Thyroid gland (tissue), 4 donors: ENCODE results near the gene ADGRE2.

Experiments used
- CTCF ChIP-seq, 6 experiments: fragments of 200-600 bp in 3 of 6; fragments of 450-650 bp in 3 of 6; sonication (generic) in 3 of 6; IDR thresholded peaks; one replicate each; pipeline ENCODE4 v1.5.1; 2016 to 2019; ENCODE audit warnings: antibody characterized with exemption in 6 of 6, mild to moderate bottlenecking in 2 of 6, inconsistent platforms in 1 of 6, moderate library complexity in 1 of 6
- POLR2A ChIP-seq, 2 donors: fragments of 450-650 bp; IDR thresholded peaks; one replicate each; pipeline ENCODE4 v1.6.1; 2017; ENCODE audit warnings: antibody characterized with exemption in 2 of 2, mild to moderate bottlenecking in 2 of 2, moderate library complexity in 1 of 2

GRCh38 chr19:14818588-14818987, 40.2 kb upstream of the ADGRE2 start:
- TF ChIP-seq CTCF (IDR thresholded peaks at IDR 0.05) (no peak), POLR2A (IDR thresholded peaks at IDR 0.05) (no peak)
